ENCODE data around the gene HIP1. TPM values are rescaled to one million over a fixed set of nuclear protein-coding genes. Genes with fewer than 3 reads are reported as not detected.
"Not testable (repeated sequence)": the region's sequence is repeated elsewhere in the genome, so short reads cannot be mapped to it uniquely, and the experiment has no call there.

HIP1 gene
- total RNA-seq, 2 donors from 2014 or later: 12.2 to 13.6 TPM

DNA sequence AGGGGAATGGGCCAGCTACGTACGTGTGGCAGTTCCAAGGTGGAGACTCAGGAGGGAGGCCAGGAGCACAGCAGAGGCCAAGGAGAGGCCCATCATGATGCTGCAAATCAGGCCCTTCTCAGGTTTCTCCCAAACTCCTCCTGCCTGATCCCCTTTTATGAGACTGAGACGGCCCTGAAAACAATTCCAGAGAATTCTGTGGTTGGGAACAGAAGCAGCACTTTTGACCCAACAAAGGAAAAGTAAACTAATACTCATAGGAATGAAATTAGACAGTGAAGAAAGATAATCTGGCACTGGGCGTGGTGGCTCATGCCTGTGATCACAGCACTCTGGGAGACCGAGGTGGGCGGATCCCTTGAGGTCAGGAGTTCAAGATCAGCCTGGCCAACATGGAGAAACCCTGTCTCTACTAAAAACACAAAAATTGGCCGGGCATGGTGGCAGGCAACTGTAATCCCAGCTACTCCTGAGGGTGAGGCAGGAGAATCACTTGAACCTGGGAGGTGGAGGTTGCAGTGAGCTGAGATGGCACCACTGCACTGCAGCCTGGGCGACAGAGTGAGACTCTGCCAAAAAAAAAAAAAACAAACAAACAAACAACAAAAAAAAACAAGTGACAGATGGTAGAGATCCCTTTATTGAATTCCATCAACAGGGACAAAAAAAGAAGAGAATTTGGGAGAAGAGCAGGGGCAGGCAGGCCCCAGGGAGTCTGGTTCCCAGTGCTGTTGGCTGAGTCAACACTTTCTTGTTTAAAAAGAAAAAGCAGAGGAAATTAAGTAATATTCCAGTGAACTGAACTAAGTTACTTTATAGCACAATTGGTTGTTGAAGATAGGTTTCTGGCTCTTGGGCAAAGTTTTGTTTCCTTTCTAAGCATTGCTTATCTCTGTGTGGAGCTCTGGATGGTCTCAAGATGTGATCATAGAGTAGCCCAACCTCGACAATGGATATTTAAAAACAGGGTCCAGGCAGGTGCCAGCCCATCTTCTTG, 33.6 kb upstream of the HIP1 start, which contains the start of gene CCL26:
Gene CCL26 (minus strand): TSS at position 131 of the 997 bp plus-strand sequence. CDS start 35 bp downstream, at position 96.
- TF ChIP-seq, protein P1, sequence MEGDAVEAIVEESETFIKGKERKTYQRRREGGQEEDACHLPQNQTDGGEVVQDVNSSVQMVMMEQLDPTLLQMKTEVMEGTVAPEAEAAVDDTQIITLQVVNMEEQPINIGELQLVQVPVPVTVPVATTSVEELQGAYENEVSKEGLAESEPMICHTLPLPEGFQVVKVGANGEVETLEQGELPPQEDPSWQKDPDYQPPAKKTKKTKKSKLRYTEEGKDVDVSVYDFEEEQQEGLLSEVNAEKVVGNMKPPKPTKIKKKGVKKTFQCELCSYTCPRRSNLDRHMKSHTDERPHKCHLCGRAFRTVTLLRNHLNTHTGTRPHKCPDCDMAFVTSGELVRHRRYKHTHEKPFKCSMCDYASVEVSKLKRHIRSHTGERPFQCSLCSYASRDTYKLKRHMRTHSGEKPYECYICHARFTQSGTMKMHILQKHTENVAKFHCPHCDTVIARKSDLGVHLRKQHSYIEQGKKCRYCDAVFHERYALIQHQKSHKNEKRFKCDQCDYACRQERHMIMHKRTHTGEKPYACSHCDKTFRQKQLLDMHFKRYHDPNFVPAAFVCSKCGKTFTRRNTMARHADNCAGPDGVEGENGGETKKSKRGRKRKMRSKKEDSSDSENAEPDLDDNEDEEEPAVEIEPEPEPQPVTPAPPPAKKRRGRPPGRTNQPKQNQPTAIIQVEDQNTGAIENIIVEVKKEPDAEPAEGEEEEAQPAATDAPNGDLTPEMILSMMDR (IDR thresholded peaks at IDR 0.05): no peak
- Histone ChIP-seq H3K36me3 (no peaks in the 10 kb centered on the region), H3K4me3 (no peak within 1 kb of the TSS), H3K27ac (peak within 1 kb of the TSS; percentile 29 to 69), H3K4me1 (no peaks in the 10 kb centered on the region), H3K9me3 (no peaks in the 10 kb centered on the region), H3K27me3 (no peaks in the 10 kb centered on the region)
- DNase-seq (ENCODE audit: low spot score): peak; percentile 83

DNA sequence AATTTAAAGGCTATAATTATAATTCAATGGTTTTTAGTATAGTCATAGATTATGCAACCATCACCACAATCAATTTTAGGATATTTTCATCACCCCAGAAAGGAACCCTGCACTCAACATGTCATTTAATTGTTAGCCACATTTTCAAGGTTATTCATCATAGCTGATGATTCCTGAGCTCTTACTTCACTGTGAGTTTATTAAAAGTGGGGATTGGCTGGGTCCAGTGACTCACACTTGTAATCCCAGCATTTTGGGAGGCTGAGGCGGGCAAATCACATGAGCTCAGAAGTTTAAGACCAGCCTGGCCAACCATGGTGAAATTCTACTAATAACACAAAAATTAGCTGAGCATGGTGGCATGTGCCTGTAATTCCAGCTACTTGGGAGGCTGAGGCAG, 32.5 kb upstream of the HIP1 start:
- TF ChIP-seq, protein P1 (IDR thresholded peaks at IDR 0.05): no peak
- Histone ChIP-seq H3K27me3 (no peaks in the 10 kb centered on the region), H3K36me3 (no peaks in the 10 kb centered on the region), H3K4me3 (no peak overlapping the region), H3K9me3 (no peaks in the 10 kb centered on the region), H3K27ac (no peak overlapping the region), H3K4me1 (no peaks in the 10 kb centered on the region)
- DNase-seq (ENCODE audit: low spot score): no peak

DNA sequence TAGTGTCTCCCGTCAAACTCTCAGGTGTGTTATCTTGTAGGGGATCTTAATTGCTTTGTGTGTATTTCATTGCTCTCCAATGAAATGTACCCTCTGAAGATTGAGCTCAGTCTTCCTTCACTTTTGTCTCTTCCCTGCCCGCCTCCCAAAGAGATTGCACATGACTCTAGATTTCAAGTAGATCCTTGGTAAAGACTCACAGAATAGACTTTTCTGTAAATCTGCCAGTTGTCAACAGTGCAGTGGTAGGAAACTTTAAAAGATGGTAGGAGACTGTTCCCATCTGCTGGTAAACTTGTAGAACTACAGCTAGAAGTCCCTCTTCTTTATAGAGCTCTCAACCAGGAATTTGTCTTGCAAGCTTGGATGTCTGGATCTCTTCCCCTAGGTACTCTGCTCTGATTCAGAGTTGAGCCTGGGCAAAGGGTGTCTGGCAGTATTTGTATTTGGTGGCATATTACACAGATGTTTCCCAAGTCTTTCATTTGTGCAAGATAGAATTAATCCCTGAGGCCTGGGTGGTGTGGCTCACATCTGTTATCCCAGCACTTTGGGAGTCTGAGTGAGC, 23.7 kb upstream of the HIP1 start:
- H3K4me3 ChIP-seq: no peak overlapping the region
- H3K9me3 ChIP-seq: no peaks in the 10 kb centered on the region
- TF ChIP-seq, protein P1 (IDR thresholded peaks at IDR 0.05): peak; percentile 36 to 84
- H3K4me1 ChIP-seq: no peaks in the 10 kb centered on the region
- no peak overlapping the region for H3K27ac ChIP-seq
- no peaks in the 10 kb centered on the region for H3K27me3 ChIP-seq
- no peaks in the 10 kb centered on the region for H3K36me3 ChIP-seq
- no peak for DNase-seq (ENCODE audit: low spot score)

DNA sequence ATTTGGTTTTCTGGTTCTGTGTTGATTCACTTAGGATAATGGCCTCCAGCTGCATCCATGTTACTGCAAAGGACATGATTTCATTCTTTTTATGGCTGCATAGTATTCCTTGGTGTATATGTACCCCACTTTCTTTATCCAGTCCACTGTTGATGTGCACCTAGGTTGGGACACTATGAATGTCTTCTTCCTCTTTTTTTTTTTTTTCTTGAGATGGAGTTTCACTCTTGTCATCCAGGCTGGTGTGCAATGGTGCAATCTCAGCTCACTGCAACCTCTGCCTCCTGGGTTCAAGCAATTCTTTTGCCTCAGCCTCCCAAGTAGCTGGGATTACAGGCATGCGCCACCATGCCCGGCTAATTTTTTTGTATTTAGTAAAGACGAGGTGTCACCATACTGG, 23.1 kb upstream of the HIP1 start:
- DNase-seq (ENCODE audit: low spot score); H3K27ac ChIP-seq; H3K9me3 ChIP-seq; H3K27me3 ChIP-seq; H3K4me3 ChIP-seq; H3K36me3 ChIP-seq; H3K4me1 ChIP-seq: not testable (repeated sequence)

DNA sequence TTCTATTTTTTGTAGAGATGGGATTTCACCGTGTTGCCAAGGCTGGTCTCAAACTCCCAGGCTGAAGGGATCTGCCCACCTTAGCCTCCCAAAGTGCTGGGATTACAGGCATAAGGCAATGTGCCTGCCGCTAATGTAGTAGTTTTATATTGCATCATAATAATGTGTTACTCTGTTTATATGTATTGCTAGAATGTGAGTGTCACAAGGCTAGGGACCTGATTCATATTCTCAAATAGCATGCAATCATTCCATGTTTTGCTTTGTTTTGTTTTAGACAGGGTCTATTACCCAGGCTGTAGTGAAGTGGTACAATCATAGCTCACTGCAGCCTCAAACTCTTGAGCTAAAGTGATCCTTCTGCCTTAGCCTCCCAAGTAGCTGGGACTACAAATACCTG, 19.8 kb upstream of the HIP1 start:
- no peaks in the 10 kb centered on the region for H3K9me3 ChIP-seq
- H3K4me3 ChIP-seq: no peak overlapping the region
- H3K36me3 ChIP-seq: no peaks in the 10 kb centered on the region
- TF ChIP-seq, protein P1 (IDR thresholded peaks at IDR 0.05): no peak
- H3K4me1 ChIP-seq: no peaks in the 10 kb centered on the region
- H3K27me3 ChIP-seq: no peaks in the 10 kb centered on the region
- no peak for DNase-seq (ENCODE audit: low spot score)
- no peak overlapping the region for H3K27ac ChIP-seq

DNA sequence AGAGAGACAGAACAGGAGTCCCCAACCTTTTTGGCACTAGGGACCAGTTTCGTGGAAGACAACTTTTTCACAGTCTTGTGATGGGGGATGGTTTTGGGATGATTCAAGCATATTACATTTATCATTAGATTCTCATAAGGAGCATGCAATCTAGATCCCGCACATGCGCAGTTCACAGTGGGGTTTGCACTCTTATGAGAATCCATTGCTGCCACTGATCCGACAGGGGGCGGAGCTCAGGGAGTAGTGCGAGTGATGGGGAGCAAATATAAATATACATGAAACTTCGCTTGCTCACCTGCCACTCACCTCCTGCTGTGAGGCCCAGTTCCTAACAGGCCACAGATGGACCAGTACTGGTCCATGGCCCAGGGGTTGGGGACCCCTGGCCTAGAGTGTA, 19.1 kb upstream of the HIP1 start:
- Histone ChIP-seq H3K4me3 (no peak overlapping the region), H3K9me3 (no peaks in the 10 kb centered on the region), H3K36me3 (no peaks in the 10 kb centered on the region), H3K27ac (no peak overlapping the region), H3K4me1 (no peaks in the 10 kb centered on the region), H3K27me3 (no peaks in the 10 kb centered on the region)
- no peak for DNase-seq (ENCODE audit: low spot score)
- TF ChIP-seq, protein P1 (IDR thresholded peaks at IDR 0.05): no peak
